Lung (tissue), 12 donors: ENCODE results near the gene FAM83C. TPM values are rescaled to one million over a fixed set of nuclear protein-coding genes. Genes with fewer than 3 reads are reported as not detected.
A peak's percentile ranks its signal among the peaks of the same experiment; 100 is the strongest.

Source experiments
- ATAC-seq: fragments of 200-7000 bp; cut with Tn5 transposase; one replicate; pipeline ENCODE4 v1.9.1; 2020; ENCODE audit warnings: moderate number of reproducible peaks; ENCODE audit not compliant: insufficient read depth, low FRiP score
- DNase-seq, 3 donors: peaks; one replicate each; pipeline ENCODE4 v3.0.0-alpha.2; 2013 to 2017
- H3K27ac ChIP-seq, 2 donors: one replicate each; pipeline ENCODE4 v1.5.1; 2013; ENCODE audit warnings: mild to moderate bottlenecking in 2 of 2, moderate library complexity in 2 of 2, control low read depth in 1 of 2, inconsistent platforms in 1 of 2, low read depth in 1 of 2, low read length in 1 of 2
- H3K27me3 ChIP-seq, 3 donors: one replicate each; pipeline ENCODE4 v1.5.1; 2013; ENCODE audit warnings: low read length in 2 of 3; ENCODE audit not compliant: control insufficient read depth in 3 of 3, insufficient read depth in 3 of 3
- H3K36me3 ChIP-seq, 4 donors: one replicate each; pipeline ENCODE4 v1.5.1; 2013; ENCODE audit warnings: low read length in 4 of 4, mild to moderate bottlenecking in 1 of 4, moderate library complexity in 1 of 4; ENCODE audit not compliant: control insufficient read depth in 4 of 4, insufficient read depth in 4 of 4
- H3K4me1 ChIP-seq, 5 donors: one replicate each; pipeline ENCODE4 v1.5.1; 2013; ENCODE audit warnings: low read length in 5 of 5, mild to moderate bottlenecking in 2 of 5, moderate library complexity in 1 of 5; ENCODE audit not compliant: control insufficient read depth in 5 of 5, insufficient read depth in 5 of 5
- H3K4me3 ChIP-seq: one replicate; pipeline ENCODE4 v1.5.1; 2013; ENCODE audit warnings: mild to moderate bottlenecking, control low read depth, moderate library complexity
- H3K9ac ChIP-seq, 2 donors: one replicate each; pipeline ENCODE4 v1.5.1; 2013; ENCODE audit warnings: low read length in 2 of 2, control low read depth in 1 of 2; ENCODE audit not compliant: insufficient read depth in 1 of 2
- H3K9me3 ChIP-seq, 4 donors: one replicate each; pipeline ENCODE4 v1.5.1; 2013; ENCODE audit warnings: low read length in 3 of 4, mild to moderate bottlenecking in 1 of 4, moderate library complexity in 1 of 4; ENCODE audit not compliant: control insufficient read depth in 4 of 4, insufficient read depth in 3 of 4
- CTCF ChIP-seq: IDR thresholded peaks from 2 replicates; pipeline ENCODE4 v1.5.1; 2012; ENCODE audit warnings: mild to moderate bottlenecking; ENCODE audit errors: control extremely low read depth, extremely low read depth
- WGBS, 2 donors: extraction: QIAGEN DNeasy Blood & Tissue Kit; methylation state at CpG; one replicate each; pipeline ENCODE4 v1.1.7; 2013; 5-methylcytosine and 5-hydroxymethylcytosine counted together
- polyA plus RNA-seq, 2 donors: library from polyadenylated mRNA; stranded (reverse); fragments of 200-250 nt; gene quantifications; one replicate each; pipeline ENCODE4 v1.2.1, GENCODE V29; 2013
- total RNA-seq, 2 donors: library from RNA; depleted of rRNA in 1 of 2; stranded (reverse); fragments of >200 nt in 1 of 2; gene quantifications; one replicate each; pipeline ENCODE4 v1.2.1, GENCODE V29; 2014 to 2021
- donor health status: control.
- donor health status: control.
- donor health status: Bipolar disorder and iron deficiency.
- donor health status: healthy.
- donor health status: DM: yes; HTN: yes; CAD: no.

Gene FAM83C
- total and polyA plus RNA-seq, 4 donors, result not detected

GRCh38 chr20:35270021-35270902 is 22.0 kb downstream of the FAM83C start:
- no peaks in the 10 kb centered on the region for H3K4me1 ChIP-seq
- DNase-seq (no peak), ATAC-seq (no peak)
- no peaks in the 10 kb centered on the region for H3K27me3 ChIP-seq
- H3K9me3 ChIP-seq, result no peaks in the 10 kb centered on the region
- peaks cover 0 to 38% (median 4%) of the 10 kb centered on the region in 4 donors for H3K36me3 ChIP-seq
- WGBS, 2 donors, result 88 to 93% methylated on average over 19 of the region's 19 CpGs
- no peak overlapping the region for H3K4me3 ChIP-seq
- peak overlapping the region in 1 of 2 donors; percentile 16 for H3K27ac ChIP-seq
- no peak overlapping the region for H3K9ac ChIP-seq
- no peak for TF ChIP-seq CTCF

GRCh38 chr20:35269055-35269781 is 23.0 kb downstream of the FAM83C start:
- H3K9me3 ChIP-seq, result no peaks in the 10 kb centered on the region
- peak; percentile 43 for TF ChIP-seq CTCF
- DNase-seq (peak; percentile 51 to 70 (median 63)), ATAC-seq (no peak)
- H3K27ac ChIP-seq, result no peak overlapping the region
- peaks cover 0 to 32% (median 4%) of the 10 kb centered on the region in 4 donors for H3K36me3 ChIP-seq
- no peak overlapping the region for H3K9ac ChIP-seq
- WGBS, 2 donors, result 58 to 71% methylated on average over 14 of the region's 14 CpGs
- H3K4me3 ChIP-seq, result no peak overlapping the region
- peaks cover 0 to 5% (median 0%) of the 10 kb centered on the region in 5 donors for H3K4me1 ChIP-seq
- no peaks in the 10 kb centered on the region for H3K27me3 ChIP-seq

- DNase-seq, result no peak
These were observed 25.1 kb downstream of the FAM83C start for GRCh38 chr20:35267092-35267491.

More at GRCh38 chr20:35267092-35267491, 25.1 kb downstream of the FAM83C start:
- H3K4me3 ChIP-seq, result no peak overlapping the region
- H3K9me3 ChIP-seq, result no peaks in the 10 kb centered on the region
- peaks cover 0 to 16% (median 9%) of the 10 kb centered on the region in 5 donors for H3K4me1 ChIP-seq
- no peaks in the 10 kb centered on the region for H3K27me3 ChIP-seq
- no peak overlapping the region for H3K9ac ChIP-seq
- H3K27ac ChIP-seq, result no peak overlapping the region
- no peak for ATAC-seq
- no peak for TF ChIP-seq CTCF
- WGBS, 2 donors, result 95 to 96% methylated on average over 16 of the region's 16 CpGs
- H3K36me3 ChIP-seq, result peaks cover 0 to 27% (median 3%) of the 10 kb centered on the region in 4 donors
